B cell (primary cell): Measurements from ENCODE around the gene EPB41L3. TPM values are rescaled to one million over a fixed set of nuclear protein-coding genes. Genes with fewer than 3 reads are reported as not detected.

Experiments used
- ATAC-seq: fragments of 200-7000 bp; cut with Tn5 transposase; one replicate; pipeline ENCODE4 v1.10.0; 2021; ENCODE audit warnings: low read depth, mild to moderate bottlenecking, moderate number of reproducible peaks, moderate library complexity
- CTCF ChIA-PET: fragments of 350-600 bp; sonication (Branson Sonifier 250); formaldehyde crosslinking; loops from one replicate; lab custom pipeline; 2021; ENCODE audit warnings: antibody characterized with exemption, inconsistent platforms; lab: Charles Lee
- POLR2A ChIA-PET: fragments of 350-600 bp; sonication (Branson Sonifier 250); formaldehyde crosslinking; loops from one replicate; lab custom pipeline; 2021; ENCODE audit warnings: antibody characterized with exemption; lab: Charles Lee
- DNase-seq: peaks from one replicate; pipeline ENCODE4 v3.0.0; 2013
- H2AFZ ChIP-seq: 2 replicates; pipeline ENCODE4 v1.6.1; 2012; ENCODE audit warnings: mild to moderate bottlenecking, low read depth, low read length; ENCODE audit not compliant: insufficient read depth, poor library complexity, severe bottlenecking
- H3K27ac ChIP-seq, 2 donors: 1 replicate in 1 of 2; 2 replicates in 1 of 2; pipeline ENCODE4 v1.5.1; 2012 to 2013; ENCODE audit warnings: low read length in 2 of 2, mild to moderate bottlenecking in 2 of 2, moderate library complexity in 1 of 2
- H3K27me3 ChIP-seq, 4 experiments: fragments of 200-600 bp in 1 of 4; sonication (generic) in 1 of 4; replicated peaks in 1 of 4; 1 replicate in 2 of 4; 2 replicates in 2 of 4; pipeline versions ENCODE4 v1.6.1 to v1.7.0; 2013 to 2016; ENCODE audit warnings: low read length in 3 of 4, mild to moderate bottlenecking in 2 of 4, mixed read lengths in 1 of 4, moderate library complexity in 1 of 4; ENCODE audit not compliant: insufficient read depth in 4 of 4, control insufficient read depth in 3 of 4; ENCODE audit errors: control extremely low read depth in 1 of 4
- H3K36me3 ChIP-seq, 2 experiments: replicated peaks in 1 of 2; 1 replicate in 1 of 2; 2 replicates in 1 of 2; pipeline versions ENCODE4 v1.6.1 to v1.7.1; 2013; ENCODE audit warnings: low read length in 1 of 2; ENCODE audit not compliant: insufficient read depth in 2 of 2, control insufficient read depth in 1 of 2; ENCODE audit errors: control extremely low read depth in 1 of 2, extremely low read depth in 1 of 2
- H3K4me1 ChIP-seq, 2 donors: fragments of 200-600 bp in 1 of 2; sonication (generic) in 1 of 2; 1 replicate in 1 of 2; 2 replicates in 1 of 2; pipeline versions ENCODE4 v1.5.1 to v1.6.1; 2013 to 2017; ENCODE audit warnings: low read length in 2 of 2; ENCODE audit not compliant: control insufficient read depth in 2 of 2, insufficient read depth in 2 of 2
- H3K4me2 ChIP-seq: replicated peaks from 2 replicates; pipeline ENCODE3; 2012; ENCODE audit warnings: mild to moderate bottlenecking, low read depth, low read length; ENCODE audit not compliant: poor library complexity, severe bottlenecking
- H3K4me3 ChIP-seq, 5 experiments: fragments of 200-600 bp in 1 of 5; sonication (generic) in 1 of 5; 1 replicate in 3 of 5; 2 replicates in 2 of 5; pipeline versions ENCODE4 v1.5.1 to v1.7.0; 2011 to 2016; ENCODE audit warnings: low read length in 4 of 5, mild to moderate bottlenecking in 4 of 5, low read depth in 2 of 5, control low read depth in 1 of 5, moderate library complexity in 1 of 5; ENCODE audit not compliant: insufficient read depth in 1 of 5; ENCODE audit errors: control extremely low read depth in 1 of 5, extremely low read depth in 1 of 5
- H3K79me2 ChIP-seq: fragments of 200-600 bp; sonication (generic); one replicate; pipeline ENCODE4 v1.6.0; 2016; ENCODE audit warnings: low read length; ENCODE audit not compliant: control insufficient read depth, insufficient read depth
- H3K9ac ChIP-seq: fragments of 200-600 bp; sonication (generic); 2 replicates; pipeline ENCODE4 v1.6.1; 2017; ENCODE audit warnings: mild to moderate bottlenecking, low read length, moderate library complexity
- H3K9me3 ChIP-seq, 3 donors: one replicate each; pipeline versions ENCODE4 v1.6.1 to v1.7.1; 2013; ENCODE audit warnings: low read length in 2 of 3; ENCODE audit not compliant: control insufficient read depth in 2 of 3, insufficient read depth in 1 of 3; ENCODE audit errors: control extremely low read depth in 1 of 3
- H4K20me1 ChIP-seq: 2 replicates; pipeline ENCODE4 v1.6.0; 2012; ENCODE audit warnings: mild to moderate bottlenecking, low read length; ENCODE audit not compliant: insufficient read depth, control insufficient read depth, poor library complexity, severe bottlenecking
- H3K27ac Mint-ChIP-seq: one replicate; pipeline ENCODE4 v1.8.0; 2021; ENCODE audit warnings: mixed read lengths
- H3K27me3 Mint-ChIP-seq: one replicate; pipeline ENCODE4 v1.8.0; 2021; ENCODE audit warnings: mixed read lengths
- H3K4me1 Mint-ChIP-seq: one replicate; pipeline ENCODE4 v1.8.0; 2021; ENCODE audit warnings: mixed read lengths
- H3K4me3 Mint-ChIP-seq: one replicate; pipeline ENCODE4 v1.8.0; 2021; ENCODE audit warnings: mixed read lengths
- H3K9me3 Mint-ChIP-seq: one replicate; pipeline ENCODE4 v1.8.0; 2022; ENCODE audit warnings: mixed read lengths; ENCODE audit not compliant: insufficient read depth
- EZH2 ChIP-seq: IDR thresholded peaks from 2 replicates; pipeline ENCODE4 v1.6.1; 2012; ENCODE audit warnings: borderline replicate concordance, low read depth, mild to moderate bottlenecking, moderate library complexity, low read length; ENCODE audit not compliant: insufficient read depth, poor library complexity, severe bottlenecking
- WGBS: methylation state at CpG from one replicate; pipeline ENCODE4 v1.1.5; 2013; ENCODE audit warnings: missing lambda C conversion rate; ENCODE audit not compliant: insufficient coverage; 5-methylcytosine and 5-hydroxymethylcytosine counted together
- intact Hi-C: fragments of 100-400 bp; cut with micrococcal nuclease; formaldehyde crosslinking; loops from one replicate; pipeline ENCODE4 v1.10.0; 2022
- polyA plus RNA-seq: library from polyadenylated mRNA; depleted of rRNA; stranded (reverse); fragments of >200 nt; gene quantifications from 2 replicates; pipeline ENCODE4 v1.2.3, GENCODE V29; 2012
- total RNA-seq, 2 donors: library from RNA; stranded (reverse); fragments of 120-200 nt in 1 of 2; gene quantifications; 1 replicate in 1 of 2; 2 replicates in 1 of 2; pipeline versions ENCODE4 v1.2.3 to v1.2.4, GENCODE V29; 2013 to 2022
- TF ChIP-seq, protein P1 (sequence below): fragments of 200-600 bp; IDR thresholded peaks from one replicate; pipeline ENCODE4 v1.8.0; 2022; ENCODE audit warnings: antibody characterized with exemption, mild to moderate bottlenecking

EPB41L3 gene
- total and polyA plus RNA-seq, 2 donors (not counting 1 experiment from before 2014, with no cell fraction given), result 0.57 to 0.58 TPM

DNA sequence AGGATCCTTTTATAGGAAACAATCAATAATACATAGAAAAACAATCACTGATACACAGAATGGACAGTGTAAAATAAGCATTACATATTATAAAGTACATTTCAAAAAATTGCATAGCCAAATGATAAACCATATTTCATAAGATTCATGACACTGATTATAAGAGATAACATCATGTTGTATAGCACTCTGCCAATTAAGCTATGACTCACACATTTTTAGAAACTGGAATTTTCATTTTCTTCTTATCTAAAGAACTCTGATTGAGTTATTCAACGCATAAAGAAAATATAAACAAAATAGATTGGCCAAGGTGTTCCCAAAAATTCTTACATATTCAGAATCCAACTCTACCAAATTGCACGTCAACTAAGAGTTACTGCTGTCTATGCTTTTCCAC, 5.9 kb downstream of the EPB41L3 start:
- Mint-ChIP-seq H3K27ac (no peak overlapping the region), H3K27me3 (peaks cover 32% of the 10 kb centered on the region), H3K9me3 (no peaks in the 10 kb centered on the region), H3K4me3 (no peak overlapping the region), H3K4me1 (peaks cover 6% of the 10 kb centered on the region)
- Histone ChIP-seq H3K79me2 (no peaks in the 10 kb centered on the region), H3K36me3 (no peaks in the 10 kb centered on the region), H3K27me3 (peaks cover 0 to 7% (median 0%) of the 10 kb centered on the region in 4 experiments), H3K4me1 (no peaks in the 10 kb centered on the region), H4K20me1 (no peaks in the 10 kb centered on the region), H3K27ac (no peak overlapping the region), H3K4me2 (no peak overlapping the region), H3K4me3 (no peak overlapping the region), H3K9ac (no peak overlapping the region), H2AFZ (no peak overlapping the region), H3K9me3 (no peaks in the 10 kb centered on the region)
- ATAC-seq, result no peak
- TF ChIP-seq EZH2, result no peak
- TF ChIP-seq, protein P1, sequence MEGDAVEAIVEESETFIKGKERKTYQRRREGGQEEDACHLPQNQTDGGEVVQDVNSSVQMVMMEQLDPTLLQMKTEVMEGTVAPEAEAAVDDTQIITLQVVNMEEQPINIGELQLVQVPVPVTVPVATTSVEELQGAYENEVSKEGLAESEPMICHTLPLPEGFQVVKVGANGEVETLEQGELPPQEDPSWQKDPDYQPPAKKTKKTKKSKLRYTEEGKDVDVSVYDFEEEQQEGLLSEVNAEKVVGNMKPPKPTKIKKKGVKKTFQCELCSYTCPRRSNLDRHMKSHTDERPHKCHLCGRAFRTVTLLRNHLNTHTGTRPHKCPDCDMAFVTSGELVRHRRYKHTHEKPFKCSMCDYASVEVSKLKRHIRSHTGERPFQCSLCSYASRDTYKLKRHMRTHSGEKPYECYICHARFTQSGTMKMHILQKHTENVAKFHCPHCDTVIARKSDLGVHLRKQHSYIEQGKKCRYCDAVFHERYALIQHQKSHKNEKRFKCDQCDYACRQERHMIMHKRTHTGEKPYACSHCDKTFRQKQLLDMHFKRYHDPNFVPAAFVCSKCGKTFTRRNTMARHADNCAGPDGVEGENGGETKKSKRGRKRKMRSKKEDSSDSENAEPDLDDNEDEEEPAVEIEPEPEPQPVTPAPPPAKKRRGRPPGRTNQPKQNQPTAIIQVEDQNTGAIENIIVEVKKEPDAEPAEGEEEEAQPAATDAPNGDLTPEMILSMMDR, result no peak
- DNase-seq, result no peak
- WGBS, result 100% methylated on average over 1 of the region's 2 CpGs
- CTCF ChIA-PET, result no interaction called here
- intact Hi-C loops, result no loop called here
- POLR2A ChIA-PET, result no interaction called here

DNA sequence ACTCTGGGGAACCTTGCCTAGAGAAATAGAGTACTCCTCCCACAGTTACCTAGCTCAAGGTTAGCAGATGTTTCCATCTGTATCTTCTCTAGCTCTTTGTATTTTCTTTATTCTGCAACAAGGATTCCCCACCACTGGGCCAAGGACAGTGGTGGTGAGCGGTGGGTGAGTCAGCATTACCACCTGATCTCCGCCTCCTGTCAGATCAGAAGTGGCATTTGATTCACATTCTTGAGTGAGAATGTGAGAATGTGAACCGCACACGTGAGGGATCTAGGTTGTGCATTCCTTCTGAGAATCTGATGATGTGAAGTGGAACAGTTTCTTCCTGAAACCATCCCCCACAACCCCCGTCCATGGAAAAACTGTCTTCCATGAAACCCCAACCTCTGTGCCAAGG, 9.0 kb downstream of the EPB41L3 start:
- WGBS, result no CpG with 5 or more reads among the region's 5 CpGs
- Histone ChIP-seq H4K20me1 (no peaks in the 10 kb centered on the region), H3K4me3 (no peak overlapping the region), H3K36me3 (no peaks in the 10 kb centered on the region), H3K9ac (no peak overlapping the region), H3K4me1 (no peaks in the 10 kb centered on the region), H3K9me3 (no peaks in the 10 kb centered on the region), H3K79me2 (no peaks in the 10 kb centered on the region), H3K27ac (no peak overlapping the region), H3K27me3 (no peaks in the 10 kb centered on the region), H2AFZ (no peak overlapping the region), H3K4me2 (no peak overlapping the region)
- H3K4me1 Mint-ChIP-seq, result no peaks in the 10 kb centered on the region
- no peak overlapping the region for H3K27ac Mint-ChIP-seq
- intact Hi-C loops, result no loop called here
- no peaks in the 10 kb centered on the region for H3K9me3 Mint-ChIP-seq
- DNase-seq (no peak), ATAC-seq (no peak)
- POLR2A ChIA-PET, result no interaction called here
- no peak overlapping the region for H3K4me3 Mint-ChIP-seq
- peaks cover 7% of the 10 kb centered on the region for H3K27me3 Mint-ChIP-seq
- CTCF ChIA-PET, result no interaction called here
- TF ChIP-seq, protein P1, result no peak
- no peak for TF ChIP-seq EZH2
